HG03565 (cell line): Measurements from ENCODE around the gene C14orf132.

Experiments
- ATAC-seq: cut with Tn5 transposase; IDR thresholded peaks from one replicate; pipeline ENCODE4 v1.9.1; 2021; ENCODE audit warnings: mild to moderate bottlenecking, moderate library complexity; ENCODE audit not compliant: unreplicated experiment

C14orf132 gene

GRCh38 chr14:96081767-96082400 is 42.7 kb downstream of the C14orf132 start:
- no peak for ATAC-seq

- ATAC-seq: no peak
Measured at GRCh38 chr14:96082420-96083300, 43.5 kb downstream of the C14orf132 start.

GRCh38 chr14:96083667-96084320 is 44.6 kb downstream of the C14orf132 start:
- no peak for ATAC-seq

- no peak for ATAC-seq
Measured at GRCh38 chr14:96084796-96085195, 45.6 kb downstream of the C14orf132 start.

- ATAC-seq: no peak
Measured at GRCh38 chr14:96085369-96085768, 46.2 kb downstream of the C14orf132 start.

GRCh38 chr14:96086032-96086431 is 46.9 kb downstream of the C14orf132 start:
- ATAC-seq: no peak

- no peak for ATAC-seq
Measured at GRCh38 chr14:96086574-96087077, 47.5 kb downstream of the C14orf132 start.

GRCh38 chr14:96088074-96088473 is 48.9 kb downstream of the C14orf132 start:
- ATAC-seq: no peak

- ATAC-seq: no peak
Measured at GRCh38 chr14:96088481-96088880, 49.3 kb downstream of the C14orf132 start.

GRCh38 chr14:96088911-96089310 is 49.7 kb downstream of the C14orf132 start:
- ATAC-seq: no peak

- no peak for ATAC-seq
Measured at GRCh38 chr14:96089401-96089800, 50.2 kb downstream of the C14orf132 start.

- no peak for ATAC-seq
Measured at GRCh38 chr14:96090441-96091148, 51.4 kb downstream of the C14orf132 start.

GRCh38 chr14:96091149-96091693 is 52.1 kb downstream of the C14orf132 start:
- no peak for ATAC-seq

- no peak for ATAC-seq
Measured at GRCh38 chr14:96091941-96092411, 52.8 kb downstream of the C14orf132 start.

- ATAC-seq: no peak
Measured at GRCh38 chr14:96092936-96093335, 53.8 kb downstream of the C14orf132 start.

GRCh38 chr14:96094211-96094610 is 55.0 kb downstream of the C14orf132 start:
- ATAC-seq: no peak

- no peak for ATAC-seq
Measured at GRCh38 chr14:96094656-96095055, 55.5 kb downstream of the C14orf132 start.

- no peak for ATAC-seq
Measured at GRCh38 chr14:96095058-96095457, 55.9 kb downstream of the C14orf132 start.

- no peak for ATAC-seq
Measured at GRCh38 chr14:96095581-96096476, 56.7 kb downstream of the C14orf132 start.
